ENCODE results near the gene CAPN11. TPM values are rescaled to one million over a fixed set of nuclear protein-coding genes. Genes with fewer than 3 reads are reported as not detected.

Gene CAPN11
- total and polyA plus RNA-seq, 10 of the 15 experiments (the other 5 are each of a cell fraction or from before 2014, with no cell fraction given) = 0.05 to 0.44 (median 0.31) TPM

- ChIA-PET CTCF (interaction anchor here (1.0 to 2.2 kb wide), 4 partner anchors 12 to 47 kb away, joined by 3 to 7 read pairs (median 4); no protein-coding TSS in a partner anchor), RAD21 (ENCODE audit: unreplicated experiment) (interaction anchor here (0.6 to 0.7 kb wide), 2 partner anchors 62 to 265 kb away, joined by 3 read pairs; no protein-coding TSS in a partner anchor), POLR2A (interaction anchor here (0.7 to 0.8 kb wide), 2 partner anchors 61 to 87 kb away, joined by 3 read pairs; no protein-coding TSS in a partner anchor), SMC1A (ENCODE audit: uncharacterized antibody, unreplicated experiment) (interaction anchor here (0.6 to 2.4 kb wide), 4 partner anchors 11 to 361 kb away, joined by 3 to 6 read pairs (median 3); no protein-coding TSS in a partner anchor)
- no peak for DNase-seq (ENCODE audit: low read depth, low spot score)
- Histone ChIP-seq H3K27ac (ENCODE audit: control insufficient read depth, insufficient read depth) (no peak overlapping the region), H3K4me1 (ENCODE audit: control insufficient read depth, insufficient read depth, low read length) (peaks cover 15% of the 10 kb centered on the region), H3K4me2 (ENCODE audit: control insufficient read depth, insufficient read depth) (no peak overlapping the region), H3K4me3 (no peak overlapping the region), H3K36me3 (ENCODE audit: control insufficient read depth in 2 of 2, insufficient read depth in 2 of 2, low read length in 1 of 2) (peaks cover 0 to 6% of the 10 kb centered on the region in 2 experiments; a peak in 1 of 4 replicates), H3K79me2 (ENCODE audit: control insufficient read depth, insufficient read depth, low read length) (peaks cover 37% of the 10 kb centered on the region), H3K27me3 (replicated peaks in 1 of 2; ENCODE audit: control insufficient read depth in 2 of 2, insufficient read depth in 2 of 2, low read length in 1 of 2) (no peaks in the 10 kb centered on the region), H3K9ac (ENCODE audit: control insufficient read depth, insufficient read depth, low read length) (no peak overlapping the region), H3K9me3 (replicated peaks; ENCODE audit: control insufficient read depth, insufficient read depth, low read length) (no peaks in the 10 kb centered on the region), H4K20me1 (ENCODE audit: control insufficient read depth, insufficient read depth) (peaks cover 3% of the 10 kb centered on the region; the same call in 1 of the 2 replicates), H2AFZ (ENCODE audit: control insufficient read depth, low read depth, low read length) (no peak overlapping the region)
- no peak for TF ChIP-seq USF2 (IDR thresholded peaks at IDR 0.05; ENCODE audit: borderline replicate concordance, low read depth, low read length)
- TF ChIP-seq IRF3 (IDR thresholded peaks at IDR 0.05) = no peak
- TF ChIP-seq ATF7 (IDR thresholded peaks at IDR 0.05; ENCODE audit: low read depth) = no peak
- no peak for TF ChIP-seq POLR2AphosphoS5 (IDR thresholded peaks at IDR 0.05; ENCODE audit: low read length)
- TF ChIP-seq RB1 (IDR thresholded peaks at IDR 0.05; ENCODE audit: borderline replicate concordance) = no peak
- no peak for TF ChIP-seq PRDM15 (CRISPR knock-in tag; IDR thresholded peaks at IDR 0.05)
- TF ChIP-seq ZNF24 (IDR thresholded peaks at IDR 0.05) = no peak
- no peak for TF ChIP-seq RAD51 (IDR thresholded peaks at IDR 0.05)
- no peak for TF ChIP-seq CUX1 (IDR thresholded peaks at IDR 0.05; ENCODE audit: insufficient replicate concordance, low read depth, low read length)
- no peak for TF ChIP-seq SIN3A (IDR thresholded peaks at IDR 0.05; ENCODE audit: low read depth, low read length)
- TF ChIP-seq RCOR1 (conservative IDR thresholded peaks at IDR 0.05; ENCODE audit: low read depth, low read length) = no peak
- no peak for ATAC-seq
- WGBS (ENCODE audit: insufficient coverage, insufficient replicate concordance, low lambda C conversion rate, missing lambda C conversion rate) = 55% methylated on average over 2 of the region's 2 CpGs
- BruUV-seq (replicated peaks) = no TSS peak
- in situ Hi-C loops (cut with MboI) (no loop called here), intact Hi-C loops (cut with micrococcal nuclease; ENCODE audit: unreplicated experiment) (no loop called here)
- FAIRE-seq = no peak
Measured at GRCh38 chr6:44129841-44130322, 28.7 kb upstream of the CAPN11 start.

Measured in GM12878 (cell line).